ENCODE measurements around the gene SEC22C. TPM values are rescaled to one million over a fixed set of nuclear protein-coding genes. Genes with fewer than 3 reads are reported as not detected.

SEC22C gene
- 10 to 100 TPM; 30.5 to 56.4 (median 38.7) TPM for total RNA-seq

DNA sequence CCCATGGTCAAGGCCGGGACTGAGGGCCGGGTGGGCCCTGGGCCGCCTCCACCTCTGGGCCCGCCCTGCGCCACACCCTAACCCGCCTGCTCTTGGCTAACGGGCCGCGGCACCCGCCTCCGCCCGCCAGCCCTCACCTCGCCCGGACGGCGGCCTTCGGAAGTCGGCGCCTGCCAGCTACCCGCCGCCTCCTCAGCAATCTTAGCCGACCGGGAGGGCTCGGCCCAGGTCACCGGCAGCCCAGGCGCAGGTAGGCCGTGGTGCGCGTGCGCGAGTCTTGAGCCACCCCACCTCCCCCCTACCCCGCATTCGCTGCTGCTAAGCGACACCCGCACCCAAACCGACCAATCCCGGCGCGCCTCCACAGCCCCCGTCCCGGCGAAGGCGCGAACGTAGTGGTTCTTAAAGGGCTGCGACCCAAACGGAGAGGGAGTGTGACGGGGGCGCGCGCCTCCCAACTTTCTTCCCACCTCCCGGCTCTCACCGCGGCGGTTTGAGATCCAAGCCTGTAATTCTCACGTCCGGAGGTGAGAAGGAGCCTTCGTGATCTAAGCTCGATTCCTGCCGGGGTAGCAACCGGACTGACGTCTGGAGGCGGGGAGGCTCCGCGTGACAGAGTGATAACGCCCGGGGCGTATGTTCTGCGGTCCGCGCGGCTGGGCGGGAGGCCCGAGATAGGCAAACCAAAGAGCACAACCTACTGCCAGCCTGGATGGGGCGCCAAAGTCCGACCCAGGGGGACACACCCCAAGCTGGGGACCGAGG is at the start of gene SEC22C:
SEC22C (minus strand) TSS at position 259 of the 765 bp plus-strand sequence. CDS start 12,921 bp downstream, outside the sequence.
- Histone ChIP-seq H3K4me1 (peaks cover 0 to 22% (median 6%) of the 10 kb centered on the region in 4 donors), H3K27ac (peak within 1 kb of the TSS; percentile 87 to 97 (median 91)), H3K27me3 (no peaks in the 10 kb centered on the region), H3K36me3 (no peaks in the 10 kb centered on the region), H3K9me3 (no peaks in the 10 kb centered on the region), H3K4me3 (peak within 1 kb of the TSS; percentile 72 to 94 (median 78))
- peak; percentile 96 to 98 (median 96) for DNase-seq
- TF ChIP-seq CTCF (IDR thresholded peaks at IDR 0.05) (peak in 5 of 6 experiments; percentile 2 to 39 (median 26)), POLR2A (IDR thresholded peaks at IDR 0.05) (peak; percentile 57 to 82)

DNA sequence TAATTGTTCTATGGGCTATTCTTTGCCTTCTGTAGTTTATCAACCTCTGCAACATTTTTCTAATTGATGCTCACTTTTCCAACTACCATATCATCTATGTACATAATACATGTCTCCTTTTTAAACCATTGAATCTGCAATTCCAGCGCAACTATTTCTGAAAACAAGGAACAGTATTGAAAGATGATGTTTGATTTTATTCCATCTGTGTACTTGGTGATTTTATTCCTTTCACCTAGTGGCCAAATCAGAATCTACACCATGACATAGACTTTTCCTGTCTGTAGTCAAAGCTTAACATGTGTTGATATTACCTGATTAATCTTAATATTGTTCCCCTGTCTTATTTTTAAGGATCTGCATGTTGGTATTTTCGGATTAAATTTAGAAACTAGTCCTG is 31.7 kb upstream of the SEC22C start:
- DNase-seq: no peak
- Histone ChIP-seq H3K27ac (no peak overlapping the region), H3K27me3 (no peaks in the 10 kb centered on the region), H3K4me3 (no peak overlapping the region), H3K36me3 (peaks cover 0 to 7% (median 0%) of the 10 kb centered on the region in 3 donors), H3K4me1 (peaks cover 0 to 17% (median 0%) of the 10 kb centered on the region in 4 donors), H3K9me3 (no peaks in the 10 kb centered on the region)
- TF ChIP-seq POLR2A (IDR thresholded peaks at IDR 0.05): no peak
- peak; percentile 34 to 57 (median 54) for TF ChIP-seq CTCF (IDR thresholded peaks at IDR 0.05)

- H3K4me1 ChIP-seq: peaks cover 0 to 21% (median 0%) of the 10 kb centered on the region in 4 donors
- TF ChIP-seq CTCF (IDR thresholded peaks at IDR 0.05) (no peak), POLR2A (IDR thresholded peaks at IDR 0.05) (no peak)
- DNase-seq: no peak
- no peaks in the 10 kb centered on the region for H3K9me3 ChIP-seq
- peaks cover 0 to 5% (median 0%) of the 10 kb centered on the region in 3 donors for H3K36me3 ChIP-seq
- peak overlapping the region in 1 of 4 donors; percentile 39 for H3K27ac ChIP-seq
- no peaks in the 10 kb centered on the region for H3K27me3 ChIP-seq
- H3K4me3 ChIP-seq: no peak overlapping the region
Measured at GRCh38 chr3:42612928-42613327, 31.2 kb upstream of the SEC22C start.

- Histone ChIP-seq H3K27ac (peak overlapping the region in 2 of 4 donors; percentile 8 to 27), H3K27me3 (no peaks in the 10 kb centered on the region), H3K4me1 (peaks cover 0 to 21% (median 0%) of the 10 kb centered on the region in 4 donors), H3K4me3 (no peak overlapping the region), H3K36me3 (peaks cover 0 to 5% (median 0%) of the 10 kb centered on the region in 3 donors), H3K9me3 (no peaks in the 10 kb centered on the region)
- no peak for TF ChIP-seq POLR2A (IDR thresholded peaks at IDR 0.05)
- no peak for TF ChIP-seq CTCF (IDR thresholded peaks at IDR 0.05)
- no peak for DNase-seq
Measured at GRCh38 chr3:42612217-42612616, 30.4 kb upstream of the SEC22C start.

- H3K36me3 ChIP-seq: peaks cover 0 to 5% (median 0%) of the 10 kb centered on the region in 3 donors
- no peak overlapping the region for H3K4me3 ChIP-seq
- no peak for DNase-seq
- H3K27me3 ChIP-seq: no peaks in the 10 kb centered on the region
- TF ChIP-seq POLR2A (IDR thresholded peaks at IDR 0.05) (no peak), CTCF (IDR thresholded peaks at IDR 0.05) (no peak)
- H3K9me3 ChIP-seq: no peaks in the 10 kb centered on the region
- peaks cover 0 to 21% (median 0%) of the 10 kb centered on the region in 4 donors for H3K4me1 ChIP-seq
- peak overlapping the region in 2 of 4 donors; percentile 8 to 27 for H3K27ac ChIP-seq
Measured at GRCh38 chr3:42610976-42611375, 29.2 kb upstream of the SEC22C start.
